Body of pancreas (tissue), 4 donors: ENCODE results near the gene CHMP1B. TPM values are rescaled to one million over a fixed set of nuclear protein-coding genes. Genes with fewer than 3 reads are reported as not detected.

ENCODE experiments used
- ATAC-seq: fragments of 150-250 bp; one replicate; pipeline ENCODE4 v1.9.1; 2016
- DNase-seq, 4 donors: peaks; one replicate each; pipeline ENCODE4 v3.0.0-alpha.2; 2019
- H3K27ac ChIP-seq, 4 donors: fragments of 200-600 bp; sonication (generic); 1 replicate in 3 of 4; 2 replicates in 1 of 4; pipeline versions ENCODE4 v1.5.1 to v1.6.1; 2016 to 2019; ENCODE audit warnings: mild to moderate bottlenecking in 1 of 4, mixed read lengths in 1 of 4, moderate library complexity in 1 of 4
- H3K27me3 ChIP-seq, 2 donors: fragments of 200-600 bp; sonication (generic); one replicate each; pipeline ENCODE4 v1.6.0; 2016; ENCODE audit warnings: mild to moderate bottlenecking in 1 of 2
- H3K36me3 ChIP-seq, 2 donors: fragments of 200-600 bp; sonication (generic); replicated peaks in 1 of 2; 2 replicates each; pipeline ENCODE4 v1.5.1; 2016; ENCODE audit warnings: low read depth in 2 of 2; ENCODE audit not compliant: insufficient read depth in 1 of 2
- H3K4me1 ChIP-seq: fragments of 200-600 bp; sonication (generic); one replicate; pipeline ENCODE4 v1.6.0; 2016
- H3K4me3 ChIP-seq, 2 donors: fragments of 200-600 bp; sonication (generic); 1 replicate in 1 of 2; 2 replicates in 1 of 2; pipeline ENCODE4 v1.5.1; 2016 to 2019
- H3K9me3 ChIP-seq, 3 donors: fragments of 200-600 bp; sonication (generic); 1 replicate in 2 of 3; 2 replicates in 1 of 3; pipeline ENCODE4 v1.5.1; 2016
- POLR2A ChIP-seq, 3 donors: fragments of 450-650 bp; IDR thresholded peaks; one replicate each; pipeline ENCODE4 v1.6.1; 2016; ENCODE audit warnings: antibody characterized with exemption in 3 of 3, mild to moderate bottlenecking in 2 of 3
- WGBS, 2 donors: methylation state at CpG; one replicate each; pipeline ENCODE4 v1.1.5; 2017; 5-methylcytosine and 5-hydroxymethylcytosine counted together
- intact Hi-C: fragments of 100-400 bp; cut with DNase I; formaldehyde crosslinking; loops from one replicate; pipeline ENCODE4 v1.15.1; 2023
- total RNA-seq, 2 donors: library from RNA; depleted of rRNA; stranded (reverse); fragments of >200 nt; gene quantifications; one replicate each; pipeline ENCODE4 v1.1.0, GENCODE V29; 2016
- TF ChIP-seq, protein P1 (sequence below), 7 experiments: fragments of 450-650 bp in 4 of 7; fragments of 200-600 bp in 3 of 7; sonication (generic) in 3 of 7; IDR thresholded peaks; one replicate each; pipeline ENCODE4 v1.5.1; 2016 to 2019; ENCODE audit warnings: antibody characterized with exemption in 7 of 7

Gene CHMP1B
- total RNA-seq, 2 donors from 2014 or later: 23.1 to 27.4 TPM

DNA sequence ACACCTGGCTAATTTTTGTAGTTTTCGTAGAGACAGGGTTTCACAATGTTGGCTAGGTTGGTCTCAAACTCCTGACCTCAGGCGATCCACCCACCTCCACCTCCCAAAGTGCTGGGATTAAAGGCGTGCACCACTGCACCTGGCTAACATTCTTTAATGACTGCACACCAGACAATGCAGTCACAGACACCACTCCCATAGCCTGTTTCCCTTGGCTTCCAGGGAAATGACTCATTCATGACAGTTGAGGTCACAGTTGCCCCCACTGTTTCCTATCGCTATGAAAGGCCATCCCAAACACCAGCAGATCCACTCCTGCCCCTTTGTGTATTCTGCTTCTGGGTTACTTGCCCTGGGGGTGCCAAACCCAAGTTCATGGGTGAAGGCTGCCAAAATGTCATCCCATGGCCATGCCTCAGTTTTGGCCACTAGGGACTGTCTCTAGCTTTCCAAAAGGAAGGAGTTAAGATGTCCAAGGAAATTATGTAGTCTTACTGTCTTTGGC, 8.7 kb downstream of the CHMP1B start:
- intact Hi-C loops: no loop called here
- no peaks in the 10 kb centered on the region for H3K27me3 ChIP-seq
- 52 to 77% methylated on average over 4 of the region's 4 CpGs for WGBS, 2 donors
- TF ChIP-seq, protein P1, sequence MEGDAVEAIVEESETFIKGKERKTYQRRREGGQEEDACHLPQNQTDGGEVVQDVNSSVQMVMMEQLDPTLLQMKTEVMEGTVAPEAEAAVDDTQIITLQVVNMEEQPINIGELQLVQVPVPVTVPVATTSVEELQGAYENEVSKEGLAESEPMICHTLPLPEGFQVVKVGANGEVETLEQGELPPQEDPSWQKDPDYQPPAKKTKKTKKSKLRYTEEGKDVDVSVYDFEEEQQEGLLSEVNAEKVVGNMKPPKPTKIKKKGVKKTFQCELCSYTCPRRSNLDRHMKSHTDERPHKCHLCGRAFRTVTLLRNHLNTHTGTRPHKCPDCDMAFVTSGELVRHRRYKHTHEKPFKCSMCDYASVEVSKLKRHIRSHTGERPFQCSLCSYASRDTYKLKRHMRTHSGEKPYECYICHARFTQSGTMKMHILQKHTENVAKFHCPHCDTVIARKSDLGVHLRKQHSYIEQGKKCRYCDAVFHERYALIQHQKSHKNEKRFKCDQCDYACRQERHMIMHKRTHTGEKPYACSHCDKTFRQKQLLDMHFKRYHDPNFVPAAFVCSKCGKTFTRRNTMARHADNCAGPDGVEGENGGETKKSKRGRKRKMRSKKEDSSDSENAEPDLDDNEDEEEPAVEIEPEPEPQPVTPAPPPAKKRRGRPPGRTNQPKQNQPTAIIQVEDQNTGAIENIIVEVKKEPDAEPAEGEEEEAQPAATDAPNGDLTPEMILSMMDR (IDR thresholded peaks at IDR 0.05): no peak
- no peak for TF ChIP-seq POLR2A (IDR thresholded peaks at IDR 0.05)
- H3K9me3 ChIP-seq: no peaks in the 10 kb centered on the region
- ATAC-seq (no peak), DNase-seq (no peak)
- H3K36me3 ChIP-seq: no peaks in the 10 kb centered on the region
- H3K27ac ChIP-seq: no peak overlapping the region
- no peaks in the 10 kb centered on the region for H3K4me1 ChIP-seq
- no peak overlapping the region for H3K4me3 ChIP-seq

- H3K27me3 ChIP-seq: no peaks in the 10 kb centered on the region
- ATAC-seq (no peak), DNase-seq (no peak)
- 73 to 76% methylated on average over 9 to 17 of the region's 17 CpGs for WGBS, 2 donors
- no peak overlapping the region for H3K4me3 ChIP-seq
- TF ChIP-seq, protein P1 (IDR thresholded peaks at IDR 0.05): no peak
- no peak for TF ChIP-seq POLR2A (IDR thresholded peaks at IDR 0.05)
- intact Hi-C loops: no loop called here
- H3K27ac ChIP-seq: no peak overlapping the region
- no peaks in the 10 kb centered on the region for H3K36me3 ChIP-seq
- no peaks in the 10 kb centered on the region for H3K9me3 ChIP-seq
- no peaks in the 10 kb centered on the region for H3K4me1 ChIP-seq
These were observed 9.6 kb downstream of the CHMP1B start for GRCh38 chr18:11860594-11861450.

GRCh38 chr18:11861583-11862288, 10.5 kb downstream of the CHMP1B start:
- H3K27me3 ChIP-seq: no peaks in the 10 kb centered on the region
- WGBS, 2 donors: 78 to 80% methylated on average over 20 of the region's 20 CpGs
- TF ChIP-seq POLR2A (IDR thresholded peaks at IDR 0.05): no peak
- TF ChIP-seq, protein P1 (IDR thresholded peaks at IDR 0.05): no peak
- ATAC-seq (no peak), DNase-seq (no peak)
- no peaks in the 10 kb centered on the region for H3K4me1 ChIP-seq
- no peak overlapping the region for H3K27ac ChIP-seq
- no peaks in the 10 kb centered on the region for H3K36me3 ChIP-seq
- intact Hi-C loops: no loop called here
- H3K4me3 ChIP-seq: no peak overlapping the region
- no peaks in the 10 kb centered on the region for H3K9me3 ChIP-seq

DNA sequence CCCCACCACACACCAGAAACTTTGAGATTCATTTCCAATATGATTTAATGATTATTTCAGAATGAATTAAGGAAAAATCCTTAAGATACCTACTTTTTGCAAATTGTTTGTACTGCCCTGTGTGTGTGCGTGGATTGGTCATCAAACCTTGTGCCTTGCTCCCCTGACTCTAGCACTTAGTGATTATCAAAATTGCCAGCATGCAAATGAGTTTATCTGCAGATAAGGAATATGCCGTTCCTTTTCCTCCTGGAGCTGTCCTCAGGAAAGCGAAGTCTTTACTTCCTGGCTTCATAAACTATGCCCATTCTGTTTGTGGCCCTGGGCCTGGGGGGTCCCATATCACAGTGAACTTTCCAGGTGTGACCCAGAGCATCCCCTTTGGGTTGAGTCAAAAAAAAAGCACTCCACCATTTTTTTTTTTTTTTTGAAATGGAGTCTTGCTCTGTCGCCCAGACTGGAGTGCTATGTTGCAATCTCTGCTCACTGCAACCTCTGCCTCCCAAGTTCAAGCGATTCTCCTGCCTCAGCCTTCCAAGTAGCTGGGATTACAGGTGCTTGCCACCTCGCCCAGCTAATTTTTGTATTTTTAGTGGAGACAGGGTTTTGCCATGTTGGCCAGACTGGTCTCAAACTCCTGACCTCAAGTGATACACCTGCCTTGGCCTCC, 11.4 kb downstream of the CHMP1B start:
- ATAC-seq (no peak), DNase-seq (no peak)
- no peak overlapping the region for H3K4me3 ChIP-seq
- H3K9me3 ChIP-seq: no peaks in the 10 kb centered on the region
- intact Hi-C loops: no loop called here
- H3K4me1 ChIP-seq: no peaks in the 10 kb centered on the region
- H3K27ac ChIP-seq: no peak overlapping the region
- TF ChIP-seq, protein P1 (IDR thresholded peaks at IDR 0.05): no peak
- no peak for TF ChIP-seq POLR2A (IDR thresholded peaks at IDR 0.05)
- no peaks in the 10 kb centered on the region for H3K36me3 ChIP-seq
- 63 to 67% methylated on average over 6 of the region's 6 CpGs for WGBS, 2 donors
- no peaks in the 10 kb centered on the region for H3K27me3 ChIP-seq
